Amygdala (tissue), 56 donors: Measurements from ENCODE around the gene CST1.
A peak's percentile ranks its signal among the peaks of the same experiment; 100 is the strongest.
"Not testable (repeated sequence)": the region's sequence is repeated elsewhere in the genome, so short reads cannot be mapped to it uniquely, and the experiment has no call there.

Experiments used
- DNase-seq, 56 donors: peaks; one replicate each; lab custom pipeline; 2025; lab: John Stamatoyannopoulos, UW

The CST1 gene

GRCh38 chr20:23750786-23751185 lies at the start of gene CST1:
Gene CST1, minus strand, starts transcription at chr20:23750935. Its CDS starts 69 bp downstream, at chr20:23750866.
- not testable (repeated sequence) for DNase-seq

GRCh38 chr20:23799216-23799847 lies 48.6 kb upstream of the CST1 start:
- peak in 17 of 56 donors; percentile 1 to 38 (median 8) for DNase-seq

- no peak for DNase-seq
These were observed 44.8 kb upstream of the CST1 start for GRCh38 chr20:23795526-23795925.

GRCh38 chr20:23794841-23795240 lies 44.1 kb upstream of the CST1 start:
- no peak for DNase-seq

GRCh38 chr20:23794065-23794464 lies 43.3 kb upstream of the CST1 start:
- no peak for DNase-seq

- no peak for DNase-seq
These were observed 32.7 kb upstream of the CST1 start for GRCh38 chr20:23783447-23783846.

- peak in 2 of 56 donors; percentile 6 to 10 for DNase-seq
These were observed 31.7 kb upstream of the CST1 start for GRCh38 chr20:23782366-23782983.

- DNase-seq = not testable (repeated sequence)
These were observed 27.9 kb upstream of the CST1 start for GRCh38 chr20:23778676-23779075.

- DNase-seq = not testable (repeated sequence)
These were observed 26.6 kb upstream of the CST1 start for GRCh38 chr20:23777380-23777779.

- DNase-seq = no peak
These were observed 25.5 kb upstream of the CST1 start for GRCh38 chr20:23776067-23776771.

GRCh38 chr20:23774081-23774480 lies 23.3 kb upstream of the CST1 start:
- no peak for DNase-seq

GRCh38 chr20:23773579-23773978 lies 22.8 kb upstream of the CST1 start:
- no peak for DNase-seq

GRCh38 chr20:23773127-23773526 lies 22.4 kb upstream of the CST1 start:
- DNase-seq = no peak

GRCh38 chr20:23772074-23772473 lies 21.3 kb upstream of the CST1 start:
- DNase-seq = no peak

- DNase-seq = no peak
These were observed 19.6 kb upstream of the CST1 start for GRCh38 chr20:23770384-23770783.

- not testable (repeated sequence) for DNase-seq
These were observed 17.8 kb upstream of the CST1 start for GRCh38 chr20:23768520-23768919.

- DNase-seq = no peak
These were observed 15.8 kb upstream of the CST1 start for GRCh38 chr20:23766531-23766930.

- no peak for DNase-seq
These were observed 14.8 kb upstream of the CST1 start for GRCh38 chr20:23765578-23765977.

- DNase-seq = not testable (repeated sequence)
These were observed 13.9 kb upstream of the CST1 start for GRCh38 chr20:23764630-23765029.

GRCh38 chr20:23763345-23763744 lies 12.6 kb upstream of the CST1 start:
- DNase-seq = no peak

- no peak for DNase-seq
These were observed 8.7 kb upstream of the CST1 start for GRCh38 chr20:23759306-23759940.
